OCI-LY3 (cell line): ENCODE data around the gene PKNOX1.
"Not testable (repeated sequence)": the region's sequence is repeated elsewhere in the genome, so short reads cannot be mapped to it uniquely, and the experiment has no call there.

Source experiments
- H2AFZ ChIP-seq: fragments of 200-600, 300-600 bp; shearing (Covaris generic); 2 replicates; pipeline ENCODE4 v1.6.0; 2014; ENCODE audit warnings: antibody characterized with exemption, low read depth, low read length
- H3K27ac ChIP-seq: fragments of 200-600, 300-600 bp; sonication (generic); 2 replicates; pipeline ENCODE4 v1.5.1; 2014; ENCODE audit warnings: mild to moderate bottlenecking, low read length, moderate library complexity, mixed read lengths
- H3K27me3 ChIP-seq: fragments of 200-600, 300-600 bp; sonication (generic); 2 replicates; pipeline ENCODE4 v1.6.1; 2014; ENCODE audit warnings: low read depth, low read length, mixed read lengths
- H3K36me3 ChIP-seq: fragments of 200-600, 300-600 bp; sonication (generic); replicated peaks from 2 replicates; pipeline ENCODE3; 2014; ENCODE audit warnings: low read depth, low read length, mixed read lengths
- H3K4me1 ChIP-seq: fragments of 300-600, 200-600 bp; sonication (generic); 2 replicates; pipeline ENCODE4 v1.6.1; 2014; ENCODE audit warnings: low read length, mixed read lengths
- H3K4me2 ChIP-seq: fragments of 200-600, 300-600 bp; sonication (generic); 2 replicates; pipeline ENCODE4 v1.6.1; 2014; ENCODE audit warnings: low read length, mixed read lengths
- H3K4me3 ChIP-seq: fragments of 300-600, 200-600 bp; sonication (generic); 2 replicates; pipeline ENCODE4 v1.5.1; 2014; ENCODE audit warnings: antibody characterized with exemption, mild to moderate bottlenecking, low read length, moderate library complexity
- H3K79me2 ChIP-seq: fragments of 300-600, 200-600 bp; shearing (Covaris generic); 2 replicates; pipeline ENCODE4 v1.6.1; 2014; ENCODE audit warnings: mild to moderate bottlenecking, low read length, mixed read lengths
- H3K9ac ChIP-seq: fragments of 300-600, 200-600 bp; shearing (Covaris generic); 2 replicates; pipeline ENCODE4 v1.6.0; 2014; ENCODE audit warnings: mild to moderate bottlenecking, low read length, moderate library complexity
- H3K9me3 ChIP-seq: fragments of 200-600, 300-600 bp; shearing (Covaris generic); 2 replicates; pipeline ENCODE4 v1.6.1; 2014; ENCODE audit warnings: low read length, mixed read lengths; ENCODE audit not compliant: insufficient read depth
- H4K20me1 ChIP-seq: fragments of 200-600, 300-600 bp; sonication (generic); 2 replicates; pipeline ENCODE4 v1.6.1; 2016; ENCODE audit warnings: low read length, mixed read lengths; ENCODE audit not compliant: insufficient read depth
- CTCF ChIP-seq: fragments of 200-600, 300-600 bp; sonication (generic); IDR thresholded peaks from 2 replicates; pipeline ENCODE4 v1.5.1; 2014; ENCODE audit warnings: antibody characterized with exemption, low read length, low read depth
- EZH2phosphoT487 ChIP-seq: fragments of 200-600 bp; shearing (Covaris generic); IDR thresholded peaks from 2 replicates; pipeline ENCODE4 v1.6.1; 2018; ENCODE audit warnings: antibody characterized with exemption, mixed run types, low read depth

PKNOX1 gene

GRCh38 chr21:42965211-42965560 is 9.2 kb upstream of the PKNOX1 start:
- Histone ChIP-seq H3K9me3 (no peaks in the 10 kb centered on the region), H3K79me2 (no peaks in the 10 kb centered on the region), H2AFZ (no peak overlapping the region), H3K27ac (no peak overlapping the region), H3K9ac (no peak overlapping the region), H3K4me1 (no peaks in the 10 kb centered on the region), H4K20me1 (no peaks in the 10 kb centered on the region), H3K4me2 (no peak overlapping the region), H3K27me3 (no peaks in the 10 kb centered on the region), H3K4me3 (no peak overlapping the region), H3K36me3 (no peaks in the 10 kb centered on the region)
- TF ChIP-seq CTCF = no peak
- no peak for TF ChIP-seq EZH2phosphoT487

- H2AFZ ChIP-seq, H3K4me3 ChIP-seq, H3K27me3 ChIP-seq, H3K9me3 ChIP-seq, H4K20me1 ChIP-seq, H3K36me3 ChIP-seq, H3K4me2 ChIP-seq, H3K27ac ChIP-seq, H3K79me2 ChIP-seq, H3K9ac ChIP-seq: not testable (repeated sequence)
- H3K4me1 ChIP-seq = peaks cover 11% of the 10 kb centered on the region
Measured at GRCh38 chr21:42967616-42968015, 6.7 kb upstream of the PKNOX1 start.

DNA sequence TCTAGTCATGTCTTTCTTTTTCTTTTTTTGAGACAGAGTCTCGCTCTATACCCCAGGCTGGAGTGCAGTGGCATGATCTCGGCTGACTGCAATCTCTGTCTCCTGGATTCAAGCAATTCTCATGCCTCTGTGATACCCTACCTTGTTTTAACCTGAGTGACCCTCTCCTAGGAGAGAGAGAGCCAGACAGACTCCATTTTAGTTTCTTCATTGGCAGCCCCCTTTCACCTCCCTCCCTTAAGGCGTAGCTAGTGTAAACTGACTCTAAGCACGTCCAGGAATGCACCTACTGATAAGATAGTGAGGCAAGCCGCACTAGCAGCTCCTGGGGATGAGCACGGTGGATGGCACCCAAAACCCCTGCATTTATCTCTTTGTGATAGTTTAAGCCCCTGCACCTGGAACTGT is 5.2 kb upstream of the PKNOX1 start:
- TF ChIP-seq CTCF (no peak), EZH2phosphoT487 (no peak)
- Histone ChIP-seq H3K9me3 (no peaks in the 10 kb centered on the region), H3K79me2 (no peaks in the 10 kb centered on the region), H3K4me1 (peaks cover 20% of the 10 kb centered on the region), H3K27me3 (no peaks in the 10 kb centered on the region), H3K27ac (no peak overlapping the region), H4K20me1 (no peaks in the 10 kb centered on the region), H3K36me3 (no peaks in the 10 kb centered on the region), H3K4me3 (no peak overlapping the region), H3K4me2 (no peak overlapping the region), H3K9ac (no peak overlapping the region), H2AFZ (no peak overlapping the region)

GRCh38 chr21:42970946-42971653 is 3.3 kb upstream of the PKNOX1 start:
- no peak overlapping the region for H3K4me3 ChIP-seq
- no peaks in the 10 kb centered on the region for H4K20me1 ChIP-seq
- H2AFZ ChIP-seq = no peak overlapping the region

More at GRCh38 chr21:42970946-42971653, 3.3 kb upstream of the PKNOX1 start:
- Histone ChIP-seq H3K9me3 (no peaks in the 10 kb centered on the region), H3K27ac (no peak overlapping the region), H3K27me3 (no peaks in the 10 kb centered on the region), H3K36me3 (no peaks in the 10 kb centered on the region), H3K79me2 (peaks cover 10% of the 10 kb centered on the region), H3K4me1 (peaks cover 24% of the 10 kb centered on the region), H3K4me2 (no peak overlapping the region), H3K9ac (no peak overlapping the region)
- TF ChIP-seq EZH2phosphoT487 (no peak), CTCF (no peak)
